Activated T-helper 2 cell treated with anti-CD3 and anti-CD28 coated beads, Interferon-gamma antibody, Interleukin-2, Interleukin-4, amounts not matched to agents 10 μg/mL and 5 μg/mL and 100 μg/mL, durations not matched to agents 14 hours and 24 hours and 36 hours (primary cell): ENCODE measurements around the gene ARL2. TPM values are rescaled to one million over a fixed set of nuclear protein-coding genes. Genes with fewer than 3 reads are reported as not detected.
"Not testable (repeated sequence)": the region's sequence is repeated elsewhere in the genome, so short reads cannot be mapped to it uniquely, and the experiment has no call there.

Experiments
- DNase-seq: peaks from one replicate; pipeline ENCODE4 v3.0.0; 2021; ENCODE audit warnings: low spot score
- H3K27ac Mint-ChIP-seq: one replicate; pipeline ENCODE4 v1.8.0; 2021; ENCODE audit warnings: mixed read lengths
- H3K27me3 Mint-ChIP-seq: one replicate; pipeline ENCODE4 v1.8.0; 2021; ENCODE audit warnings: low read depth, mixed read lengths
- H3K36me3 Mint-ChIP-seq: one replicate; pipeline ENCODE4 v1.8.0; 2021; ENCODE audit warnings: low read depth, mixed read lengths
- H3K4me1 Mint-ChIP-seq: one replicate; pipeline ENCODE4 v1.8.0; 2021; ENCODE audit warnings: low read depth, mixed read lengths
- H3K4me3 Mint-ChIP-seq: one replicate; pipeline ENCODE4 v1.8.0; 2021; ENCODE audit warnings: low read depth, mild to moderate bottlenecking, moderate library complexity, mixed read lengths
- H3K9me3 Mint-ChIP-seq: one replicate; pipeline ENCODE4 v1.8.0; 2021; ENCODE audit warnings: mixed read lengths
- intact Hi-C: fragments of 100-400 bp; cut with micrococcal nuclease; formaldehyde crosslinking; loops from one replicate; pipeline ENCODE4 v1.15.1; 2023
- total RNA-seq: library from RNA; stranded (reverse); gene quantifications from 2 replicates; pipeline ENCODE4 v1.2.3, GENCODE V29; 2022

The ARL2 gene
- total RNA-seq, 1 donor from 2014 or later: 77.0 TPM

DNA sequence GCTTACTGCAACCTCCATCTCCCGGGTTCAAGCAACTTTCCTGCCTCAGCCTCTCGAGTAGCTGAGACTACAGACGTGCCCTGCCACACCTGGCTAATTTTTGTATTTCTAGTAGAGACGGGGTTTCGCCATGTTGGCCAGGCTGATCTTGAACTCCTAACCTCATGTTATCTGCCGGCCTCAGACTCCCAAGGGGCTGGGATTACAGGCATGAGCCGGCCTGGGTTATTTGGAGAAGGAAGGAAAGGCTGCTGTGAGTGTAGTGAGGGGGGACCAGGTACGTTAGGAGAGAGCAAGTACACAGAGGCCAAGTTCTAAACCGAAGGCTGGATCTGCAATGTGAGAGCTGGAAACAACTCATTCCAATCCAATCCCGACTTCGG, 17.6 kb upstream of the ARL2 start:
- Mint-ChIP-seq H3K36me3 (no peaks in the 10 kb centered on the region), H3K27ac (no peak overlapping the region), H3K27me3 (peaks cover 5% of the 10 kb centered on the region), H3K9me3 (no peaks in the 10 kb centered on the region), H3K4me3 (no peak overlapping the region), H3K4me1 (peaks cover 12% of the 10 kb centered on the region)
- intact Hi-C loops: no loop called here
- no peak for DNase-seq

DNA sequence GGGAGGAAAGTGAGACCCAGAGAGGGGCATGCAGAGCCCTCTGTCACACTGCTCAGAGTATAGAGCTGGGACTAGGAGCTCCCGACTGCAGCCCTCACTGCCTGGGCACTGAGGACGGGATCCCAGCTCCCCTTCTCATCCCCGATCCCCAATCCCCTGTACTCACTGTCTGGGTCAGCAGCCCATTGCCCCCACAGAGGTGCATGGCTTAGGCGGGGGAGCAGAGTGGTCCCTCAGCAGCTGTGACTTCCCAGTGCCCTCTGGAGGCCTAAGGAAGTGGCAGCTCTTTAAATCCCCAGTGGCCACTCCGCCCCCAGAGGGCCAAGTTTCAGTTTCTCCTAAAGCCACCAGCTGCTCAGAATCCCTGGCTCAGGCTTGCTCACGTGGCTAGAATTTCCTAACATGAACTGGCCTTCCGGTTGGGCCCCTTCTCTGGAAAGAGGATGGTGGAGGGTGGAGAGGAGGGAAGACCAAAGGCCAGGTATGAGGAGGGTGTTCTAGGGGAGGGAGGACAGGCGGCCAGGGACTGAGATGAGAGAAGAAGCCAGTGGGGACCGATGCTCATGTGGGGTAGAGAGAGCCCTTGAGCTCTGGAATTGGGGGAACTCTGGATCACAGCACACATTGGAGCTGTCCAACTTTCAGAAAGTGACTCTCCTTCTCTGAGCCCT, 17.1 kb upstream of the ARL2 start, which contains the start of gene BATF2:
BATF2 (minus strand) TSS at position 262 of the 671 bp plus-strand sequence; CDS start at position 205, 57 bp downstream.
- DNase-seq: no peak
- no peak within 1 kb of the TSS for H3K4me3 Mint-ChIP-seq
- no peaks in the 10 kb centered on the region for H3K36me3 Mint-ChIP-seq
- peaks cover 5% of the 10 kb centered on the region for H3K27me3 Mint-ChIP-seq
- intact Hi-C loops: no loop called here
- peaks cover 12% of the 10 kb centered on the region for H3K4me1 Mint-ChIP-seq
- H3K27ac Mint-ChIP-seq: no peak within 1 kb of the TSS
- no peaks in the 10 kb centered on the region for H3K9me3 Mint-ChIP-seq

DNA sequence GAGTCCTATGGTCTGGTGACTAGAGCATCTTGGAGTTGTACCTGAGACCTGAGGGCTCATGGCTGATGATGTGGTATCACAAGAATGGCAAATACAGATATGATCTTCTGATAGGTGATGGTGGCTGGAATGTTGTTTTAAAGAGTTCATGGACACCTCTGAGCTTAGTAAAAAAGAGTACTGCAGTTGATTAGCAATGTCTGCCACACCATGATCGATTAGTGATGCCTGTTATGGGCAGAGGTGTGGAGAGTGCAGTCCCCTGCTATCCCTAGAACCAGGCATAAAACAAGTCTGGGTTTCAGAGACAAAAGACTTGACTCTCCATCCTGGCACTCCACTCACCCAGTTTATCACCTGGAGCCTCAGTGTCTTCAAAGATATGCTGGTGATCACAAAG, 15.8 kb upstream of the ARL2 start:
- H3K27me3 Mint-ChIP-seq: peaks cover 4% of the 10 kb centered on the region
- peak overlapping the region; percentile 28 for H3K4me3 Mint-ChIP-seq
- peaks cover 12% of the 10 kb centered on the region for H3K4me1 Mint-ChIP-seq
- H3K36me3 Mint-ChIP-seq: no peaks in the 10 kb centered on the region
- peak overlapping the region; percentile 59 for H3K27ac Mint-ChIP-seq
- intact Hi-C loops: no loop called here
- no peaks in the 10 kb centered on the region for H3K9me3 Mint-ChIP-seq
- no peak for DNase-seq

DNA sequence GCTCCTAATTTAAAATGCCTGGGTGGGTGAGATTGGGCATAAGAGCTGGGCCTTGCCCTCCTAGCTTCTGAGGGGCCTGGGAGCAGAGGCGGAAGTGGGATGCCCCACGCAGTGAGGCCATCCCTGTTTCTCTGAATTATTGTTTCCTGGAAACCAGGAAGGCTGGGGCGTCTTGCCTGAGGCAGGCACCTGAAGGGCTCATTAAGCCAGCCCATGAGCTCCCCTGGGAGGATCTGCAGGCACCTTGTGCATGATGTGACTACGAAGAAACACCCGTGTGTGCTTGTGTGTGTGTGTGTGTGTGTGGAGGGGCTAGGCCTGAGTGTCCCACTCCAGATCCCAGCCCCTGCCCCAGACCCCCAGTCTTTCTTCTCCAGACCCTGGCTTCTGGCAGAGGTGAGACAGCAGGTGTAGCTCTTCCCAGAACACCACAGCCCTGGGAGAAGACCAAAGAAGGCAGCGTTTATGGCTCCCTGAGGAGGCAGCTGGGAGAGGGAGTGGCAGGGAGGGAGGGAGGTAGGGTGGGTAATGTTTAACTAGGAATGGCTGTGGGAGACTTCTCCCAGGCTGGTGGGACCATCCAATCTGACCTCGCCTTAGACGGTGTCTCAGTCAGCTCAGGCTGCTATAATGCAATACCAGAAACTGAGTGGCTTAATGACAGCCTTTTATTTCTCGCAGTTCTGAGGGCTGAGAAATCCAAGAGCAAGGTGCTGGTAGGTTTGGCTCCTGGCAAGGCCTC, 15.1 kb upstream of the ARL2 start:
- H3K27me3 Mint-ChIP-seq: peaks cover 3% of the 10 kb centered on the region
- peak overlapping the region; percentile 59 for H3K27ac Mint-ChIP-seq
- DNase-seq: no peak
- H3K4me1 Mint-ChIP-seq: peaks cover 12% of the 10 kb centered on the region
- intact Hi-C loops: no loop called here
- H3K36me3 Mint-ChIP-seq: no peaks in the 10 kb centered on the region
- peak overlapping the region; percentile 28 for H3K4me3 Mint-ChIP-seq
- no peaks in the 10 kb centered on the region for H3K9me3 Mint-ChIP-seq

DNA sequence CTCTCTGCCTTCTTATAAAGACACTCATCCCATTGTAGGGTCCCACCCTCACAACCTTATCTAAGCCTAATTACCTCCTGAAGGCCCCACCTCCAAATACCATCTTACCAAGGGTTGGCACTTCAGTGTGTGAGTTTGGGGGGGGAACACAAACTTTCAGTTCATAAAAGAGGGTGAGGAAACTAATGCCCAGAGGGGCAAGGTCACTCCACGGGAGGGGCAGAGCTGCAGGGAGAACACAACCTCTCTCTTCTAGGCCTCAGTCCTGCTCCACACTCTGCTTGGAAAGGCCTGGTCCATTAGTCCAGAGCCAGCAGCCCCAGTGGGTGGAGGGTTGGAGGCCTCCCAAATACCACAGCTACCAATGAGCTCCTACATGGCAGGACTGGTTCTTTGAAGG, 14.5 kb upstream of the ARL2 start:
- no peaks in the 10 kb centered on the region for H3K9me3 Mint-ChIP-seq
- no peaks in the 10 kb centered on the region for H3K36me3 Mint-ChIP-seq
- no peak overlapping the region for H3K4me3 Mint-ChIP-seq
- peaks cover 3% of the 10 kb centered on the region for H3K27me3 Mint-ChIP-seq
- DNase-seq: no peak
- H3K4me1 Mint-ChIP-seq: peaks cover 12% of the 10 kb centered on the region
- intact Hi-C loops: no loop called here
- H3K27ac Mint-ChIP-seq: no peak overlapping the region

DNA sequence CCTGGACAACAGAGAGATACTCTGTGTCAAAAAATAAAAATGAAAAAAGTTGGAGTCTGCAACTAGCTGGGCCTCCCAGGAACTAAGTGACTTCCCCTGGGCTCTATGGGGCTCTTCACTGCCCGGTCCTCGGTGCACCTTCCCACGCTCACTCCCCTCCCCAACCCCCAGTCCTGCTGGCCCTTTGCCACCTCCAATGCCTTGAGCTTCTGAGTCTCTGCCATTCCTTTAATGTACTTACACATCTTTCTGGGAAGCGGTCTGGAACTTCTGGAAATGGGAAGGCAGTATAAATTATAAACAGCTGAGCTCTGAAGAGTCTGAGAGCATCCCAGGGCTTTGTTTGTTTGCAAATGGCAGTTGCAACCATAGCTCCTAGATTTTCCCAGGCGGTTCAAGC, 11.3 kb upstream of the ARL2 start:
- intact Hi-C loops: no loop called here
- Mint-ChIP-seq H3K9me3 (no peaks in the 10 kb centered on the region), H3K36me3 (no peaks in the 10 kb centered on the region), H3K4me1 (peaks cover 12% of the 10 kb centered on the region), H3K4me3 (no peak overlapping the region), H3K27ac (no peak overlapping the region), H3K27me3 (no peaks in the 10 kb centered on the region)
- no peak for DNase-seq

DNA sequence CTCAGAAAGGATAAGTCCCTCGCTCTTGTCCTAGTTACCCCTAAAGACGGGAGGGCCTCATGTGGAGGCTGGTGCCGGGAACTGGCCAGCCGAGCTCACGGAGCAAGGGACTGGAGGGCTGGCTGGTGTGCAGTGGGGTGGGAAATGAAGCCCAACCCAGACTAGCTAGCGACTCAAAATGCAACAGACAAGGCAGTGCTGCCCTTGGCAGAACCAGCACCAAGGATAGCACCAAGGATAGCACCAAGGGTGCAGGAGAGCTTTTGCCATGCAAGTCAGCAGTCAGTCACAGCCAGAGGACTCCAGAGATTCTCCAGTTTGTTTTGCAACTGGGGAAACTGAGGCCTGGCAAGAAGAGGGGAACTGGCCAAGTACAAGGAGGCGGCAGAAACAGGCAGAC, 10.7 kb upstream of the ARL2 start:
- H3K27me3 Mint-ChIP-seq: no peaks in the 10 kb centered on the region
- no peak overlapping the region for H3K27ac Mint-ChIP-seq
- no peaks in the 10 kb centered on the region for H3K9me3 Mint-ChIP-seq
- H3K4me3 Mint-ChIP-seq: no peak overlapping the region
- no peaks in the 10 kb centered on the region for H3K36me3 Mint-ChIP-seq
- peaks cover 9% of the 10 kb centered on the region for H3K4me1 Mint-ChIP-seq
- intact Hi-C loops: no loop called here
- DNase-seq: no peak

DNA sequence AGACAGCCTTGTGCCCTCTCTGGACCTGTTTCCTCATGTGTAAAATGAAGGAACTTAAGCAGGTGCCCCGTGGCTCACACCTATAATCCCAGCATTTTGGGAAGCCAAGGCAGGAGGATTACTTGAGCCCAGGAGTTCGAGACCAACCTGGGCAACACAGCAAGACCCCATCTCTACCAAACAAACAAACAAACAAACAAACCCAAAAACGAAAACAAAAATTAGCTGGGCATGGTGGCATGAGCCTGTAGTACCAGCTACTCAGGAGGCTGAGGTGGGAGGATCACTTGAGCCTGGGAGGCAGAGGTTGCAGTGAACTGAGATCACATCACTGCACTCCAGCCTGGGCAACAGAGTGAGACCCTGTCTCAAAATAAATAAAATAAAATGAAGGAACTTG, 10.0 kb upstream of the ARL2 start:
- H3K4me3 Mint-ChIP-seq, intact Hi-C loops, H3K4me1 Mint-ChIP-seq: not testable (repeated sequence)

DNA sequence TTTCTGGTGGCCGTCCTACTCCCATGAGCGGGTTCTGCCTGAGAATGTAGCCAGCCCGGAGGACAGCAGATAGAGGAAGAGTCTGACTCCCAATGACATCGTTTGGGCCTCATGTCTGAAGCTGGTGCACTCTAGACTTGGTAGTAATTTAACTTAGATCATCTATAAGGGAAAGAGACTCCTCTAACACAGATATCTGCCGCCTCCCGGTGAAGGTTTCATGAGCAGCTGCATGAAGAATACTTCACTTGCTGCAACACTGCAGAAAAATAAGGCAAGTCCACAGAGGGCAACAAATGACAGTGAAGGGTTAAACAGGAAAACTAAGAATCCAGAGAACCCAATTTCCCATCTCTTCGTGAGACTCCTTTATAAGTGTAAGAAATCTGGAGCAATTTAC, 5.9 kb upstream of the ARL2 start:
- intact Hi-C loops: no loop called here
- Mint-ChIP-seq H3K4me3 (no peak overlapping the region), H3K9me3 (no peaks in the 10 kb centered on the region), H3K27me3 (no peaks in the 10 kb centered on the region), H3K36me3 (no peaks in the 10 kb centered on the region), H3K27ac (no peak overlapping the region), H3K4me1 (peaks cover 3% of the 10 kb centered on the region)
- no peak for DNase-seq

More for the DNA sequence above, 10.0 kb upstream of the ARL2 start:
- not testable (repeated sequence) for H3K9me3 Mint-ChIP-seq, H3K36me3 Mint-ChIP-seq, H3K27me3 Mint-ChIP-seq, DNase-seq, H3K27ac Mint-ChIP-seq

DNA sequence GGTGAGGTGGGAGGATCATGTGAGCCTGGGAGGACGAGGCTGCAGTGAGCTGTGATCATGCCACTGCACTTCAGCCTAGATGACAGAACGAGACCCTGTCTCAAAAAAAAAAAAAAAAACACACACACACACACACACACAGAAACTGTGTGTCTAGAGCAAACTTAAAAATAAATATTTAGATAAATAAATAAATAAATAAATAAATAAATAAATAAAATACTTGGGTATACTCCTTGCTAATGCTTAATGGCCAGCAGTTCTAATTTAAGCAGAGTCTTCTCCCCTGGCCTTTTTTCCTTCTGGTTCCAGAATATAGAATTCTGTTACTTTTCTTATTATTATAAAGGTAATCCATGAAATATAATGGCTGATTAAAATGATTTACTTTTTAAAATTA, 5.1 kb upstream of the ARL2 start:
- H3K4me3 Mint-ChIP-seq: no peak overlapping the region
- intact Hi-C loops: no loop called here
- no peaks in the 10 kb centered on the region for H3K36me3 Mint-ChIP-seq
- no peak overlapping the region for H3K27ac Mint-ChIP-seq
- H3K9me3 Mint-ChIP-seq: no peaks in the 10 kb centered on the region
- DNase-seq: no peak
- peaks cover 7% of the 10 kb centered on the region for H3K4me1 Mint-ChIP-seq
- no peaks in the 10 kb centered on the region for H3K27me3 Mint-ChIP-seq

DNA sequence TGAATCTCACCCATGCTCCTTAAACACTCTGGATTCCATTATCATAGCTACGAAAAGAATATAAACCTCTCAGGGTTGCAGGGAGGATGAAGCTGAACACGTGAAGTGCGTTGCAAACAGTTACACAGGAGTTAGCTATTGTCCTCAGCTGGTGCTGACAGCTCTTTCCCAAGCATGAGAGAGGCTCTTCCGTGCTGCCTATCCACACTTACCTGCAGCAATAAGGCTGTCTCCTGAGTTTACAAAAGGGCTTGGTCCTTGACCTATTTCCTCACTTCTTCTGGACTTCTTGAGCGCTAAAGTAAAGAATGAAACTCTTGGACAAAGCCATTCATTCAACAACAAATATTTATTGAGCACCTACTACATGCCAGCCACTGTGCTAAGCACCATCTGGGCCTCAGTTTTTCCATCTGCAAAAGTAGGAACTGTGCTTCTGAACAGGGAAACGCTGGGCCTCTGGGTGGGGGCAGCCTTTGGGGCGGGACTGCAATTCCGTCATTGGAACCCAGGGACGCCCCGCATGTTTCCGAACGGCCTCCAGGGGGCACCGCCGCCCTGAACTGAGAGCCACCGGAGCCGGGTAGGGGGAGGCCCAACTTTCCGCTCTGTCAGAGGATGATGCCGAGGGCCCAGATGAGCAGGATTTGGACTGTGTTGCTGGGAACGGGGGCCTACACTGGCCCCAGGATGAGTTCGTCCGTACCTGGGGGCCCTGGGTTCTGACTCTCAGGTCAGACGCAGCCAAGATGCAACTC, 651 bp upstream of the ARL2 start:
- Mint-ChIP-seq H3K4me1 (peaks cover 18% of the 10 kb centered on the region), H3K27ac (peak overlapping the region; percentile 99), H3K27me3 (no peaks in the 10 kb centered on the region), H3K9me3 (no peaks in the 10 kb centered on the region), H3K4me3 (peak overlapping the region; percentile 88), H3K36me3 (peaks cover 22% of the 10 kb centered on the region)
- intact Hi-C loops: loop anchor here (1.0 to 5.0 kb wide), 4 partner anchors 69 to 166 kb away; partner anchors contain the start of genes CDCA5, VPS51, ZFPL1 and ZNHIT2
- peak; percentile 90 for DNase-seq

DNA sequence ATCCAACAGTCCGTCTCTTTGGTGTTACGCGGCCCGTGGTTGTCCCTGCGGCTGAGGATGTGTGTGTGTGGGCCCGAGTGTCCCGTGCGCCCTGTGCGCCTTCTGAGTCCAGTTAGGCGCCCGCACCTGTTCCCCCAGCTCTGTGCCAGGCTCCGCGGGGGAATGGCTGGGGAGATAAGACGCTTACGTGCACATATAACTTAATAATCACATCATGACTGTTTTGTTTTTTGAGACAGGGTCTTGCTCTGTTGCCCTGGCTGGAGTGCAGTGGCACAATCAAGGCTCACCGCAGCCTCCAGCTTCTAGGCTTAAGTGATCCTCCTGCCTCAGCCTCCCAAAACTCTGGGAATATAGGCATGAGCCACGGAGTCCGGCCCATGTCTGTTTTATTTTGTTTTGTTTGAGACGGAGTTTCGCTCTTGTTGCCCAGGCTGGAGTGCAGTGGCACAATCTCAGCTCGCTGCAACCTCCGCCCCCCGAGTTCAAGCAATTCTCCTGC, 817 bp downstream of the ARL2 start:
- Mint-ChIP-seq H3K9me3 (no peaks in the 10 kb centered on the region), H3K4me1 (peaks cover 18% of the 10 kb centered on the region), H3K27me3 (no peaks in the 10 kb centered on the region), H3K27ac (peak overlapping the region; percentile 93), H3K36me3 (peaks cover 24% of the 10 kb centered on the region), H3K4me3 (peak overlapping the region; percentile 89)
- intact Hi-C loops: loop anchor here (1.0 to 5.0 kb wide), 4 partner anchors 13 to 98 kb away; partner anchors contain the start of genes ATG2A, CDCA5, PPP2R5B and SNX15
- no peak for DNase-seq
